SIG-M5 treated with dmso at 0.1 percent for 504 hours (cell line): ENCODE results near the gene ATP2A3.

Source experiments
- DNase-seq: peaks from one replicate; lab custom pipeline; 2025; ENCODE audit not compliant: unreplicated experiment; lab: John Stamatoyannopoulos, UW

The ATP2A3 gene

DNA sequence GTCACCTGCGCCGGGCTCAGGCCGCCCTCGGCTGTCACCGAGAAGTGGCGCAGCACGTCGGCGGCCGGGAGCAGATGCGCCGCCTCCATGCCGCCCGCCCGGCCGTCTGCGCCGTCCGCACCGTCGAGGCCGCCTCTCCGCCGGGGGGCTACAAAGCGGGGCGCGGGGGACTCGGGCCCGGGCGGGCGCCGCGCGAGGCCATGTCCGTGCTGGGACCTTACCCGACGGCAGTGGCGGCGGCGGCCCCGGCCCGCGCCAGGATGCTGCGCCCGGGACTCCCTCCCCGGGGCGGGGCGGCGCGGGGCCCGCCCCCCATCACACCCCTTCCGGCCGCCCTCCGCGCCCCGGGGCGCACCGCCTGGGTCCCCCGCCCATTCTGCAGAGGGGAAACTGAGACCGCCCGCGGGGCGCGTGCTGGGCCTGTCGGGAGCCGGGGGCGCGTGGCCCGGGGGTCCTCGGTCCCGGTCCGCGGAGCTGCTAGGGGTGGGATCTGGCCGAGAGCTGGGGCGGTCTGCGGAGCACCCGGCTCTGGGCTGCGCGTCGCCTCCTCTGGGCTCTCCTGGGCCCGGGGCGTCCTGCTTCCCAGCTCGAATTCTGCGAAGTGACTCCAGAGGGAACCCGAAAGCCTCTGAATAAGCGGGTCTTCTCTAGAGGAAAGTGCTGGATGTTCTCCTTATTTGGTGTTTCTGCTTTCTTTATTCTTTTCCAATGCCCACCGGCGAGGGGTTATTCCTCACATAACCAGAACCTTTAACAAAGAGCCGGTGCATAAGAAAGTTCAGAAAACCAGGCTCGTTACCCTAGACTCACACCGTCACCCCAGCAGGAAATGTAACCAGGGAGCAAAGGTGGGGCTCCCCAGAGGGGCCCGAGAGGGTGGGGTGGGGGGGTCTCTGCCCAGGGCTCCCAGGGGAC lies at the start of gene ATP2A3:
ATP2A3 (minus strand) TSS at position 235 of the 915 bp plus-strand sequence; CDS start at position 89, 146 bp downstream.
- peak; percentile 62 for DNase-seq

DNA sequence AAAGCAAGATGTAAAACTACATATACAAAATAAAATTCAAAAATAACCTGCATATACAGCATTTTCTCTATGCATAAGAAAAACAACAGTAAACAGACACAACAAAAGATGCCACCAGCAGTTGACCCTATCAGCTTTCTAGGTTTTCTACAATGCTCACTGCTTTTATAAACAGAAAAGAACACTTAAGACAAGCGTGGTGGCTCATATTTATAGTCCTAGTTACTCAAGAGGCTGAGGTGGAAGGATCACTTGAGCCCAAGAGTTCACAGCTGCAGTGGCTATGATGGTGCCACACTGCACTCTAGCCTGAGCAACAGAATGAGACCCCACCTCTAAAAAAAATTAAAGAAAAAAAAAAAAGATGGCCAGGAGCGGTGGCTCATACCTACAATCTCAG lies 46.5 kb upstream of the ATP2A3 start:
- no peak for DNase-seq

DNA sequence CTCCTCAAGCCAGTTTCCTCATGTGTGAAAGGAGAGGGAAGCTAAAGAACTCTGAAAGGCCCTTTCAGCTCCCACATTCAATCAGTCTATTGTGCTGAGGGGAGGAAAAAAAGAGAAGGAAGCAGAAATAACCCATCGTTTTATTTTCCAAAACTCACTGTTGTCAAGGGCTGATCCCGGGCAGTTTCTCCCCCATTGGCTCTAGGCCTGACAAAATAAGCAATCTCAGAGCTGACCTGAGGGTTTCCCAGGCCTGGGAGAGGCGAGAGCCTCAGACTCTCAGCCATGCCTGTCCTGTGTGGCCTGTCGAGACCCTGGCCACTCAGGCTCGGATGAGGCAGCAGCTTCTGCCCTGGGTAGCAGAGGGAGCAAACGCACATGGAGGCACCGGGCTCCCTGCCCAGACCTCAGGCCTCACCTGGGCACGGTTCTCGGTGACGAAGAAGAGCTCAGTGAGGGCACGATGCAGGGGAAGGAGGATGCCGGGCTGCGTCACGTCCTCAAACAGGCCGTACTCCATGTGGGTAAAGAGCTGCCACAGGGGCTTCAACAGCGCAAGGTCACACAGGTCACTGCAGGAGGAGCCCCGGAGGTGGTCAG lies 45.0 kb upstream of the ATP2A3 start:
- no peak for DNase-seq

DNA sequence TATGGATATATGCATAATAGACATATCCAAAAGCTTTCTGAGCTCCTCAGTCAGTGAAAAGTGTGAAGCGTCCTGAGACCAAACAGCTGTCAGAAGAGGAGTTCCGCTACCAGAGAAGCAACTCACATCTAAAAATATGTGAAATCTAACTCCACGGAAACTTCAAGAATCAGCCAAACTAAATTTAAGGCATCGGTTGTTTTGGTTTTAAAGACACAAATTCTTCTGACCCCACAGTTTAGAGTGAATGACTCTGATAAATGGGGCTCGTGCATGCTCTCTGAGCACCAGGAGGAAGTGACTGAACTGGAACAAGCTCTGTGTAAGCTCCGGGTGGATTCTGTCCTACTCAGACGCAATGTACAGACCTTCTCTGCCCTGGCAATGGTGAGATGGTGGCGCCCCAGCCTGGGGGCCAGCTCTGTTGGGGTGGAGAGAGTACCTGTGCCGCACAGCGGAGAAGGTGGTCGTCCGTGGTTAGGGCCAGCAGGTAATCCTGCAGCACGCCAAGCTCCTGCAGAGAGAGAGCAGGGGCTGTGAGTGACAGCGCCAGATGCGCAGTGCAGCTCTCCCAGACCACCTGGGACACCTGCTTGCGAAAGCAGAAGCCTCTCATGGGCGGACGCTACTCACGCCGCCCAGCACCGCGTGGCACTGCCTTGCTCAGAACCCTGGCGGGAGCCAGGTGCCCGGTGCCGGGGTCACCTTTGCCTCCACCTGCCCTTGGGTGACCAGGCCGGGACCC lies 44.4 kb upstream of the ATP2A3 start:
- DNase-seq: no peak

DNA sequence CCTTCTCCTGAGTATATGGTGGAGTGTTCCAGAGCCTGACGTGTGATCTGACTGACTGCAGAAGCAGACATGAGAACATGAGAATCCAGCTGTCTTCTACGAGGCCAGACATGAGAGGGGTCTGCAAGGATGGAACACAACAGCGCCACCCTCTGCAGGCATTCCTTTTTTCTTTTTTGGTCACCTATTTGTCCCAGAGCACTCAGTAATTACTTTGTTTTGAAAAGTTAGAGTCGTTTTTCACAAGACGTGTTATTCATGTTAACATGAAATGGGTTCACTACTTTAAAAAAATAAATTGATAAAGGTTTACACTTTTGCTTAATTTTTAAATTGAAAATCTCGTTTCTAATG lies 43.8 kb upstream of the ATP2A3 start:
- no peak for DNase-seq

DNA sequence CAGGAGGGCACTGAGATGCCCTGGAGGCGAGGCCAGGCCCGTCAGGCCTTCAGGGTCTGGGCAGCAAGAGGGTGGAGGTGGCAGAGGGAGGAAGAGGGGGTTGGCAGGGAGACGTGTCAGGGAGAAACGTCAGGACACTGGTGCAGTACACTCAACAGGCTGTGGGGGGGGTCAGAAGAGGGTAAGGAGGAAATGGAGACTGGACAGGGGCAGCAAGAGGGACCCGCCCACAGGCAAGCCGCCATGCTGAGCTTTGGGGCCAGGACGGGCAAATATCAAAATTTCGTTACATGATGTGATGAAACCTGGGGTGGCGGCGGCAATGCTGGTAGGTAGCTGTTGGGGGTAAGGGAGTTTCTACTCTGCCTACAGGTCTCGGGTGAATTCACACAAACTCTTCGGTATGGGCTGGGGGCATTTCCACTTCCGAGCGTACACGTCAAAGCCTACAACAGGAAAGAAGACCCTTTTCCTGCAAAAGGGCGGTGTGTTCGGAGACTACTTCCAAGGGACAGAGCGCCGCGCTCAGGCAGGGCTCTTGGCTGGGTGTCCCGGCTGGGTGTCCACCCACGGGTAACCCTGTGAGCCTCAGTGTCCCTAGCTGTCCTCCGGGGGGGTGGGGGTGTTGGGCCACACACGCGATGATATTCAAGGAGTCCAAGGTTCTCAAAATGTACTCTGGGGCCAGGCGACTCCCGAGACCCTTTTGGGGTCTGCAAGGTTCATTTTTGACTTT lies 43.3 kb upstream of the ATP2A3 start:
- DNase-seq: no peak

DNA sequence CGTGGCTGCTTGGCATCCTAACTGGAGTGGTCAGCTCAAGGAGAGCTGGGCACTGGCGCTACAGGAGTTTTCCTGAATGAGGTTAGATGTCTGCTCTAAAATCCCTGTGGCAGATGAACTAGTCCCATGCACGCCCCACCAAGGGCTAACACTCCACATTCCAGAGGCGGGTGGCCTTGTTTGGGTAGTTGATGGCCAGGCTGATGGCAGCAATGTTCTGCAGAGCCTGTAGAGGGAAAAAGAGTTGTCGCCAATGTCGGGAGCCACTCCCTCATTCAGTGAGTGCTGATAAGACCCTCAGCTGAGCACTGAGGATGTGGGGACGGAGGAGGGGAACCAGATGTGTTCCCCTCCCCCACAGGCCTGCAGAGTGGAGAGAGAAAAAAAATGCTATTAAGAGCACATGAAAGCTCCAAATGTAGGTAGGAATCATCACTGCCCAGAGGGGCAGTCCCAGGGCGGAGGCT lies 42.5 kb upstream of the ATP2A3 start:
- no peak for DNase-seq

DNA sequence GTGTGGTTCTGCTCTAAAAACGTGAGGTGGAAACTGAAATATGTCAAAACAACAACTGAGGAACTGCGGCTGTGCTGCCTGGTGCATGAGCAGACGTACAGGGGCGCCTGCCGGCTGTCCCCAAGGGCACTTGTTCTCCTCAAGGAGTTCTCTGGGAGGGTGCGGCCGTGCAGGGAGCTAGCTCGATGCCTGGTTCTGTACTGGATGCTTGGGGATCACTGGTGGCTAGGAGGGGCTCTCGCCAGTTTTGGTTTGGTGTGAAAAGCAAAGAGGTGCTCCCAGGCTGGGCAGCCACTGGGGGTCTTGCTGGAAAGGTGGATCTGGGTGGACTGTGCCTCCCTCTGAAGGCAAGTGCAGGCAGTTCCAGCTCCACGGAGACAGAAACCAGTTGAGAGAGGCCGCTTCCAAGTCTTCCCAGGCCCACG lies 41.9 kb upstream of the ATP2A3 start:
- DNase-seq: no peak

DNA sequence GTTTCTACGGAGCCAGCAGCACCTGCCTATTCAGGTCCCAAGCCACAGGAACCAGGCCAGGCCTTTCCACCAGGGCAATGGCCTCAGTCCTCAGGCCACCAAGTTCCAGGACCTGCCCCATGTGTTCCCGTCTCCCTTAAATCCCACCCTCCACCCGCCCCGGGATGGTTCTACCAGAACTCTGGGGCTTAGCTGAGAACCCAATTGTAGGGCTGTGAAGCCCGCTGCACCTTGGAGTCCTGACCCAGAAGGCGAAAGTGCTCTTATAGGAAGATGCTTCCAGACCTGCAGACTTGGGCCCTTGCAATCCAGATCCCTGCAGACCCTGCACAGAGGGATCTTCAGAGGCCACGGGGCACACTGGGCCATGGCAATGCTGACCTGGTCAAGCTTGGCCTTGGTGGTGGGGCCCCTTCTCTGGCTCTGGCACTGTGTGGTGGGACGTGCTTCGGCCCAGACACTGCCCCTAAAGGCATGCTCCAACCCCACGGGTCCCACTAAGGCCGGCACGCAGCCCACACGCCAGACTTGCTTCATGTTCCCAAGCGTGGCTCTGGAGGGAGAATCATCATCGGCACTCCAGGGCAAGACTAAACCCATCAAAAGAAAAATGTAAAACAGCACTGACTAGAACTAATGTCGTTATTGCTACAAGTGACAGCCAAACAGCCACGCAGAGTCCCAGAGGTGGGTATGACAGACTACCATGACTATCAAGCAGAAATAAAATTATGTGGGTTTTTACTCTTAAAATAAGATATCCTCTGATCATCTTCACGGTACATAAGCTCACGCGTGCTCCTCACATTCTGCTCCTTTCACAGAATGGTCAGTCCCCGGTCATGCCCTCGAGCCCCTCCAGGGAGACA lies 41.3 kb upstream of the ATP2A3 start:
- DNase-seq: no peak

DNA sequence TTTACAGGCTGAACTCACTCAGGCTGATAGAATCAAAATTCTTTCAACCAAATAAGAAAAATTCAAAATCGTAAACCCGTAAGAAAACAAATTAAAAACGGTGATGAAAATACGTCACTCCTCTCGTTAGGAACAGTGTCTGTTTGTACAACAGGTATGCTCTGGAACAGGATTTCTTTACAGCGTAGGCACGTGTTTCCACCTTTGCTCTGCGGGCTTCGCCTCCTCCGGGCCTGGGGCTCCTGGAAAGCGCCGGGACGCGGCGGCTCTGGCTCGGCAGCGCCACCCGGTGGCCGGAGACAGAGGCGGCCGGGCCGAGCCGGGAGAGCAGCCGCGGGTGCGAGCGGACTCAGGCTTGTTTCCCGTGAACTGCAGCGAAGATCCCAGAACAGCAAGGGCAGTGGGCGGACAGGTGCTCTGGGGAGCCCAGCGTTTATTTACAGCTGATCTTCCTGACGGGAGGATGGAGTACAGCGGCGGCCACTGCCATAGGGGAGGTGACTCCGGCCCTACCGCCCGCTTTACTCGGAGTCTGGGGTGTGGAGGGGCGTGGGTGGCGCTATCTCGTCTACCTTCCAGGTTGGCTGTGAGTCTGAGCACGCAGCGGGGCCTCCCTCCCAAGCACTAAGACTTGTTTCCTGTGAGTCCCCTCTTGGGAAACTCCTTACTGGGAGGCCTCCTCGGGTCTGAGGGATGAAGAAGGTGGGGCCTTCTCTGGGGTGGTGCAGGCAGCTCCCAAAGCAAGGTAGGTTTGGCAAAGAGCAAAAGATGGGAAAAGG lies 40.5 kb upstream of the ATP2A3 start:
- DNase-seq: no peak

DNA sequence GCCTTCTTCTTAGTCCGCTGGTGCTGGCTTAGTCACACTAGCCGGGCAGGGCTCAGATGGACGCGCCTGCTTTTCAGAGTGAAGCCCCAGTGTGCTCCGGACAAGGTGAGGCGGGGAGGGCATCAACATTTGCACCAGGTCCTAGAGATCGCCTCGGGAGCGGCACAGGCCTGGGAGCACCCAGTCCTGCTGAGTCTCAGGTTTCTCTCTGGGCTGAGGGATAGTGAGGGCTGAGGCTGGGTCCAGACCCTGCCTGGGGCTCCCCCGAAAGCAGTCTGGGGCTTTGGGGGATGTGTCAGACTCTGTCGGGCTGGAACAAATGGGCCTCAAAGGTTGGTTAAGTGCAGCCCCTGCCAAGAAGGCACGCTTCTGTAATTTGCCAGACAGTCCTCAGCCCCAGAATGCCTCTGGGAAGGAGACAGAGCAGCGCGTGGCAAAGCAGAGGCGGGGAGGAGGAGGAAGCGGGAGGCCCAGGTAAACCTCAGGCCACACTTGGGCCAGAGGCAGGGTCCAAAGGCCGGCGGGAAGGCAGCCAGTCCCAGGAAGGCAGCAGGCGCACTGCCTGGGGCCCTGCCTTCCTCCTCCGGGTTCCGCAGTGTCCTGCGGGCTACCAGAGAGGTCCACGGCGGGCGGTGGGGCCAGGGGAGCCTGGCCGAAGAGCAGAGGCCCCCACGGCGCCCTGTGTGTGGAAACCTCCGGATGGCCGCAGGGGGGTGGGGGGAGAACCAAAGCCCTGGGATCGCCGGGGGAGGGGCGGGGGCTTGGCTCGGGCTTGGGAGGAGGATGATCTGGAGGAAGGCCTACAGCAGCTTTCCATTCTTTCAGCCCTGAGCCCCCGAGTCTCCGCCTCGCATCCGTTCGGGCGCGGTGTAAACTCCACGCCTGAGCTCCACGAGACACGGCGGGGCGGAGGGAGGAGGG lies 39.5 kb upstream of the ATP2A3 start:
- DNase-seq: no peak

DNA sequence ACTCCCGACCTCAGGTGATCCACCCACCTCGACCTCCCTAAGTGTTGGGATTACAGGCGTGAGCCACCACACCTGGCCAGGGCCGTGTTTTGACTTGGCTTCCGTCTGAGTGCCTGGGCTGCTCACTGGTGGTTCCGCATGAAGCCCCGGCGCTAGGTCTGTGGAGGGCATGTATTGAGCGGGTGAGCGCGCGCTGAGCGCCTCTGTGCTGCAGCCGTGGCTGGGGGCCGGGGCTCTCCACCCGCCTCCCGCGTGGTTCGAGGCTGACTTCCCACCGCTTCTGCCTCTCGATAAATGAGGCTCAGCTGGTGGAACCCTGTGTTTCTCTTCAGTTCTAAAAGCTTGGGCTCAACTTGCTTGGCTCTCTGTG lies 38.9 kb upstream of the ATP2A3 start:
- no peak for DNase-seq

DNA sequence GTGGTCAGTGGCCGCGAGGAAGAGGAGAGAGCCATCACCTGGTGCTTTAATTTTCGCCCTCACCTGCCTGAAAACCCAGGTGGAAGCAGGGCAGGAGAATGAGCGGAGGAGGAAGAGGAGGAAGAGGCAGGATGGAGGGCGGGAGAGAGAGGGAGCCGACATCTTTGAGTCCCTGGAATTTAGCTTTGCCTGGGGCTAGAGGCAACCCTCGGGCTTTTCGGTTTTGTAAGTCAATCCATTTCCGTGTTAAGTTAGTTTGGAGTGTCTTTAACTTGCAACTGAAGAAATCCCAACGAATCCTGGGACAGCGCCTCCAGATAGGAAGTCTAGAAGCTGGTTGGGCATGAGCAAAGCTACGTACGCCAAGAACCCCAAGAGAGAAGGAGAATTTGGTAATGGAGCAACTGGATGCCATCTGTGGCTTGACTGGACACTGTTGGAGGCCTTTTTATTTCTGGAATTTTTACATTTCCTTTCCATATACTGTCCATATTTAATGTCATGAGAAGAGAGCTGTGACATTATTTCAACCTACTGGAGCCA lies 36.9 kb upstream of the ATP2A3 start:
- DNase-seq: no peak

DNA sequence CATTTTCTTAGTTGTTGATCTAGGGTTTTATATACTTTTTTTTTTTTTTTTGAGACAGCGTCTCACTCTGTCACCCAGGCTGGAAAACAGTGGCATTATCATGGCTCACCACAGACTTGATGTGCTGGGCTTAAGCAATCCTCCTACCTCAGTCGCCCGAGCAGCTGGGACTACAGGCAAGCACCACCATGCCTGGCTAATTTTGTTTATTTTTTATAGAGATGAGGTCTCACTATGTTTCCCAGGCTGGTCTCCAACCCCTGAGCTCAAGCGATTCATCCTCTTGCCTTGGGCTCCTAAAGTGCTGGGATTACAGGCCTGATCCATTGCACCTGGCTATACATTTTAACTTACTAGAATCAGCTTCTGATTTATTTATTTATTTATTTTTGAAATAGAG lies 34.2 kb upstream of the ATP2A3 start:
- no peak for DNase-seq

DNA sequence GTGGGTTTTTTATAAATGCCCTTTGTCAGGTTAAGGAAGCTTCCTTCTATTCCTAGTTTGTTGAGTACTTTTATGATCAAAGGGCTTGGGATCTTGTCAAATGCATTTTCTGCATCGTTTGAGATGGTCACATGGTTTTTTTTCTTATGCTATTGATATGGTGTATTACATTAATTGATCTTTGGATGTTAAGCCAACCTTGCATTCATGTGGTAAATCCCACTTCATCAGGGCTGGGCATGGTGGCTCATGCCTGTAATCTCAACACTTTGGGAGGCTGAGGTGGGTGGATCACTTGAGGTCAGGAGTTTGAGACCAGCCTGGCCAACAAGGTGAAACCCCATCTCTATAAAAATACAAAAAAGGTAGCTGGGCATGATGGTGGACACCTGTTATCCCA lies 30.8 kb upstream of the ATP2A3 start:
- no peak for DNase-seq

DNA sequence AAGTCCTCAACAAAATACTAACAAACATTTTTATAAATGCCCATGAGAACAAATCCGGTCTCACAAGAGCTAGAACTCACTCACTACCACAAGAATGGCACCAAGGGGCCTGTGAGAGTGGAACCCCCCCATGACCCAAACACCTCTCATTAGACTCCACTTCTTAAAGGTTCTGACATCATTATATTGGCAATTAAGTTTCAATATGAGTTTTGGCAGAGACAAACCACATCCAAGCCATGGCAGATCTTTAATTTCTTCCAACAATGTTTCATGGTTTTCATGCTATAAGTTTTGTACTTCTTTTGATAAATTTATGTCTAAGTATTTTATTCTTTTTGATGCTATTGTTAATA lies 30.0 kb upstream of the ATP2A3 start:
- DNase-seq: no peak

DNA sequence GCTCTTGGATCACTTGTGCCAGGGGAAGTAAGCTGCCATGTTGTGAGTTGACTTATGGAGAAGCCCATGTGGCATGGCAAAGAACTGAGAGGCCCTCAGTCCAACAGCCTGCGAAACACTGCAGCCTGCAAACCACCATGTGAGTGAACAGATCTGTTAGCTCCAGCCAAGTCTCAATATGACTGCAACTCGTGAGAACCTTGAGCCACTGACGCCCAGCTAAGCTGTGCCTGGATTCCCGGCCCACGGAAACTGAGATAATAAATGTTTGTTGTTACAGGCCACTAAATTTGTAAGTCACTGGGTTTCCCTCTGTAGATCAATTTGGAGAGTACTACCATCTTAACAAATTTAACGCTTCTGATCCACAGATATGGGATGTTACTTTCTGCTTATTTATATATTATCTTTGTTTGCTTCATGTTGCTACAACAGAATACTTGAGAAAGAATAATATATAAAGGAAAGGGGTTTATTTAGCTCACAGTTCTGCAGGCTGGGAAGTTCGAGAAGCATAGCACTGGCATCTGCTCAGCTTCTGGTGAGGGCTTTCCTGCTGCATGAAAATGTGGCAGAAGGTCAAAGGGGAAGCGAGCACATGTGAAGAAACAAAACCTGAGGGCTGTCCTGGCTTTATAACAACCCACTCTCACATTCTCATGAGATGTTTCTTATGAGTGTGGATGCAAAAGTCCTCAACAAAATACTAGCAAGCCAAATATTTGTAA lies 29.4 kb upstream of the ATP2A3 start:
- DNase-seq: no peak

DNA sequence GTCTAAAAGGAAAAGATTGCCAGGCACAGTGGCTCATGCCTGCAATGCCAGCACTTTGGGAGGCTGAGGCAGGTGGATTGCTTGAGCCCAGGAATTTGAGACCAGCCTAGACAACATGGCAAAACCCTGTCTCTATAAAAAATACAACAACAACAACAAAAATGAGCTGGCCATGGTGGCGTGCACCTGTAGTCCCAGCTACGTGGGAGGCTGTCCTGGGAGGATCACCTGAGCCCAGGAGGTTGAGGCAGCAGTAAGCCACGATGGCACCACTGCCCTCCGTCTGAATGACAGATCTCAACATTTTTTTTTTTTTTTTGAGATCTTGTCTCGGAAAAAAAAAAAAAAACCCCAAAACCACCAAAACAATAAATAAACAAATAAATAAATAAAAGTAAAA lies 28.1 kb upstream of the ATP2A3 start:
- DNase-seq: no peak
